Measurements from ENCODE around the gene APOBEC3A.

Gene APOBEC3A

DNA sequence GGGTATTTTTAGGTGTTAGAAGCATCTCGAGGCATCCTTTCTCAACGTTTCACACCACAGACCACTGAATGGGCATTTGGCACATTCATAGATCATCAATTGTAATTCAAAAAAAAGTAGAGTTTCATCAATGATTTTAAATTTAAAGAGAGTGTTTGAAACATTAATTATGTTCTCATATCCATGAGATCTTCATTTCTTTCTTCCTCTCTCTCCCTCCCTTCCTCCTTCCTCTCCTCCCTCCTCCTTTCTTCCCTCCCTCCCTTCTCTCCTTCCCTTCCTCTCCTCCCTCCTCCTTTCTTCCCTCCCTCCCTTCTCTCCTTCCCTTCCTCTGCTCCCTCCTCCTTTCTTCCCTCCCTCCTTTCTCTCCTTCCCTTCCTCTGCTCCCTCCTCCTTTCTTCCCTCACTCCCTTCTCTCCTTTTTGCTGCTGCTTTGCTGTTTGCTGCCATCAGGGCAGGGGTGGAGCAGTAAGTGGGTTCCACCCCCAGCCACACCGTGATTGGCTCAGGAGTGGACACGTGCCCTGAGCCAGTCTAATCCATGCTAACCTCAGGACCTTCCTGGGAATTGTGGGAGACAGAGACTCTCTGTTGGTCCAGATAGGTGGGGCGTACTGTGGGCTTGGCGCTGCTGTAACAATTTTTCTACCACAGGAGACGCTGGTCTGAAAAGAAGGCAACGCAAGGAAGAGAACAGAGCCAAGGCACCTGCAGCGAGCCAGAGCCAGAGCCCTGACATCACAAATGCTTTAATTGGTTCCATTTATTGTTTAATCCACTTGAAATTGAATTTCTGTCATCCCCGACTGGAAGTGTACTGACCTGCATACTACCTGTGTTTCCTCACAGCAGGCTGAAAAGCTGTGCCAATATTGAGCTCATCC is 33.7 kb upstream of the APOBEC3A start:
- TF ChIP-seq, protein P1, sequence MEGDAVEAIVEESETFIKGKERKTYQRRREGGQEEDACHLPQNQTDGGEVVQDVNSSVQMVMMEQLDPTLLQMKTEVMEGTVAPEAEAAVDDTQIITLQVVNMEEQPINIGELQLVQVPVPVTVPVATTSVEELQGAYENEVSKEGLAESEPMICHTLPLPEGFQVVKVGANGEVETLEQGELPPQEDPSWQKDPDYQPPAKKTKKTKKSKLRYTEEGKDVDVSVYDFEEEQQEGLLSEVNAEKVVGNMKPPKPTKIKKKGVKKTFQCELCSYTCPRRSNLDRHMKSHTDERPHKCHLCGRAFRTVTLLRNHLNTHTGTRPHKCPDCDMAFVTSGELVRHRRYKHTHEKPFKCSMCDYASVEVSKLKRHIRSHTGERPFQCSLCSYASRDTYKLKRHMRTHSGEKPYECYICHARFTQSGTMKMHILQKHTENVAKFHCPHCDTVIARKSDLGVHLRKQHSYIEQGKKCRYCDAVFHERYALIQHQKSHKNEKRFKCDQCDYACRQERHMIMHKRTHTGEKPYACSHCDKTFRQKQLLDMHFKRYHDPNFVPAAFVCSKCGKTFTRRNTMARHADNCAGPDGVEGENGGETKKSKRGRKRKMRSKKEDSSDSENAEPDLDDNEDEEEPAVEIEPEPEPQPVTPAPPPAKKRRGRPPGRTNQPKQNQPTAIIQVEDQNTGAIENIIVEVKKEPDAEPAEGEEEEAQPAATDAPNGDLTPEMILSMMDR (IDR thresholded peaks at IDR 0.05; ENCODE audit: low read depth, low read length) = no peak
- peak overlapping the region; percentile 49 for H3K4me3 ChIP-seq (ENCODE audit: low read depth, low read length)

GRCh38 chr22:38924347-38924952 is 33.0 kb upstream of the APOBEC3A start:
- TF ChIP-seq, protein P1 (IDR thresholded peaks at IDR 0.05; ENCODE audit: low read depth, low read length) = no peak
- H3K4me3 ChIP-seq (ENCODE audit: low read depth, low read length) = peak overlapping the region; percentile 49

- TF ChIP-seq, protein P1 (IDR thresholded peaks at IDR 0.05; ENCODE audit: low read depth, low read length) = no peak
- no peak overlapping the region for H3K4me3 ChIP-seq (ENCODE audit: low read depth, low read length)
These were observed 31.8 kb upstream of the APOBEC3A start for GRCh38 chr22:38925571-38926041.

GRCh38 chr22:38927033-38927781 is 30.2 kb upstream of the APOBEC3A start:
- H3K4me3 ChIP-seq (ENCODE audit: low read depth, low read length) = no peak overlapping the region
- TF ChIP-seq, protein P1 (IDR thresholded peaks at IDR 0.05; ENCODE audit: low read depth, low read length) = peak; percentile 66

GRCh38 chr22:38930512-38930911 is 26.9 kb upstream of the APOBEC3A start:
- no peak overlapping the region for H3K4me3 ChIP-seq (ENCODE audit: low read depth, low read length)
- TF ChIP-seq, protein P1 (IDR thresholded peaks at IDR 0.05; ENCODE audit: low read depth, low read length) = no peak

- TF ChIP-seq, protein P1 (IDR thresholded peaks at IDR 0.05; ENCODE audit: low read depth, low read length) = no peak
- H3K4me3 ChIP-seq (ENCODE audit: low read depth, low read length) = no peak overlapping the region
These were observed 22.4 kb upstream of the APOBEC3A start for GRCh38 chr22:38935023-38935422.
